Left lung (tissue), 10 donors: ENCODE measurements around the gene GPR15LG. TPM values are rescaled to one million over a fixed set of nuclear protein-coding genes. Genes with fewer than 3 reads are reported as not detected.
"Not testable (repeated sequence)": the region's sequence is repeated elsewhere in the genome, so short reads cannot be mapped to it uniquely, and the experiment has no call there.

Experiments
- ATAC-seq: fragments of 200-7000 bp; cut with Tn5 transposase; one replicate; pipeline ENCODE4 v1.9.1; 2020; ENCODE audit warnings: moderate library complexity
- DNase-seq, 4 donors: peaks; one replicate each; pipeline ENCODE4 v3.0.0-alpha.2; 2013 to 2020
- H3K27ac ChIP-seq, 2 donors: fragments of 200-600 bp; sonication (generic) in 1 of 2; one replicate each; pipeline versions ENCODE4 v1.5.0 to v1.8.0; 2020 to 2021
- H3K27me3 ChIP-seq, 2 donors: fragments of 200-600 bp; sonication (generic) in 1 of 2; one replicate each; pipeline versions ENCODE4 v1.5.0 to v1.8.0; 2020 to 2021
- H3K36me3 ChIP-seq, 2 donors: fragments of 200-600 bp; sonication (generic) in 1 of 2; one replicate each; pipeline versions ENCODE4 v1.5.0 to v1.8.0; 2020 to 2021
- H3K4me1 ChIP-seq, 2 donors: fragments of 200-600 bp; one replicate each; pipeline ENCODE4 v1.8.0; 2021
- H3K4me3 ChIP-seq, 2 donors: fragments of 200-600 bp; sonication (generic) in 1 of 2; one replicate each; pipeline versions ENCODE4 v1.5.0 to v1.8.0; 2020 to 2021; ENCODE audit warnings: mild to moderate bottlenecking in 1 of 2
- H3K9me3 ChIP-seq, 2 donors: fragments of 200-600 bp; sonication (generic) in 1 of 2; one replicate each; pipeline versions ENCODE4 v1.5.0 to v1.8.0; 2020 to 2021
- CTCF ChIP-seq, 2 donors: fragments of 200-600 bp; sonication (generic) in 1 of 2; IDR thresholded peaks; one replicate each; pipeline versions ENCODE4 v1.5.0 to v1.8.0; 2021; ENCODE audit warnings: antibody characterized with exemption in 2 of 2
- intact Hi-C, 2 donors: fragments of 100-400 bp; cut with DNase I; formaldehyde crosslinking; loops; one replicate each; pipeline versions ENCODE4 v1.11.2 to v1.14.2; 2022
- polyA plus RNA-seq, 6 donors: library from polyadenylated mRNA; unstranded; fragments of 120-200 nt; gene quantifications; one replicate each; pipeline ENCODE4 v1.2.1, GENCODE V29; 2013; ENCODE audit not compliant: insufficient read length in 6 of 6
- total RNA-seq, 2 donors: library from RNA; stranded (reverse); fragmentation: NEBNext Ultra II Directional; extraction: Animal tissue kit (Norgen Biotek cat#: 25700); gene quantifications; one replicate each; pipeline ENCODE4 v1.2.1, GENCODE V29; 2021
- donor health status: DM: no; HTN: yes; CAD: no.
- donor health status: DM: no; HTN: no; CAD: no.

Gene GPR15LG
- total and polyA plus RNA-seq, 8 donors, result not detected

- no peak overlapping the region for H3K4me3 ChIP-seq
- H3K27ac ChIP-seq, result no peak overlapping the region
- no peak for TF ChIP-seq CTCF (IDR thresholded peaks at IDR 0.05)
- intact Hi-C loops, result no loop called here
- no peak for ATAC-seq
- H3K36me3 ChIP-seq, result no peaks in the 10 kb centered on the region
- no peaks in the 10 kb centered on the region for H3K9me3 ChIP-seq
- DNase-seq, result no peak
- peaks cover 0 to 44% of the 10 kb centered on the region in 2 donors for H3K27me3 ChIP-seq
- H3K4me1 ChIP-seq, result peaks cover 0 to 21% of the 10 kb centered on the region in 2 donors
Observed at GRCh38 chr10:84160663-84161362, 12.8 kb upstream of the GPR15LG start.

GRCh38 chr10:84163996-84164395, 9.6 kb upstream of the GPR15LG start:
- H3K9me3 ChIP-seq, result peaks cover 0 to 8% of the 10 kb centered on the region in 2 donors
- H3K36me3 ChIP-seq, result no peaks in the 10 kb centered on the region
- no peak overlapping the region for H3K4me3 ChIP-seq
- intact Hi-C loops, result no loop called here
- H3K4me1 ChIP-seq, result peaks cover 0 to 4% of the 10 kb centered on the region in 2 donors
- TF ChIP-seq CTCF (IDR thresholded peaks at IDR 0.05), result no peak
- peaks cover 0 to 47% of the 10 kb centered on the region in 2 donors for H3K27me3 ChIP-seq
- DNase-seq (no peak), ATAC-seq (no peak)
- H3K27ac ChIP-seq, result no peak overlapping the region

- TF ChIP-seq CTCF (IDR thresholded peaks at IDR 0.05), result no peak
- no peak for DNase-seq
Observed at GRCh38 chr10:84164442-84164841, 9.2 kb upstream of the GPR15LG start.

DNA sequence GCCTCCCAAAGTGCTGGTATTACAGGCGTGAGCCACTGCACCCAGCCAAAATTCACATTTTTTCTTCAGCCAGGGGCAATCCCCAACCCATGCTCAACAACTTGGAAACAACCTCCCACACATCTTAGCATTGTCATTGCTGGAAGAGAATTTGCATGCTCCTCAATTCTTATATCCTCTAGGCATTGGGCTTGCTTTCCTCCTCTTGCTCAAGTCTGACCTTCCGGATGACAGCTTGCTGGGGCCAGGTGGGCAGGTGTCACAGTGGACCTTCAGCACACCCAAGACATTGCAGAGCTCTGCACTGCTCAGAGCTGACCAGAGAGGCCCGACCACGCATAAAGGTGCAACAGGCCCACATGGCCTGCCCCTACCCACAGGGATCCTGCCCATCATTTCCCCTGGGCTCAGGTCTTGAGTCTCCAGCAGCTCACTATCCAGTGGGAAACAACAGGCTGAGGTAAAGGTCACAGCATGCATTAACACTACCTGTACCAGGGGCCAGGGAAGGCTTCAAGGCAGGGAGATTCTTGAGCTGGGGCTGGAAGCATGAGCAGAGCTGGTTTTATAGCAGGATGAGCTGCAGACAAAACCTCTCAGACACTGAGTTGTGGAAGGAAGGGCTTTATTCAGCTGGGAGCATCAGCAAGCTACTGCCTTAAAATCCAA, 6.8 kb upstream of the GPR15LG start:
- ATAC-seq, result no peak
- Histone ChIP-seq H3K4me1 (no peaks in the 10 kb centered on the region), H3K27ac (no peak overlapping the region), H3K27me3 (peaks cover 0 to 37% of the 10 kb centered on the region in 2 donors), H3K36me3 (no peaks in the 10 kb centered on the region), H3K4me3 (no peak overlapping the region), H3K9me3 (peaks cover 0 to 8% of the 10 kb centered on the region in 2 donors)
- no peak for TF ChIP-seq CTCF (IDR thresholded peaks at IDR 0.05)
- intact Hi-C loops, result no loop called here
- no peak for DNase-seq

More at GRCh38 chr10:84164442-84164841, 9.2 kb upstream of the GPR15LG start:
- Histone ChIP-seq H3K4me1 (no peaks in the 10 kb centered on the region), H3K36me3 (no peaks in the 10 kb centered on the region), H3K27ac (no peak overlapping the region), H3K4me3 (no peak overlapping the region), H3K9me3 (peaks cover 0 to 8% of the 10 kb centered on the region in 2 donors), H3K27me3 (peaks cover 0 to 47% of the 10 kb centered on the region in 2 donors)
- ATAC-seq, result no peak
- intact Hi-C loops, result no loop called here

DNA sequence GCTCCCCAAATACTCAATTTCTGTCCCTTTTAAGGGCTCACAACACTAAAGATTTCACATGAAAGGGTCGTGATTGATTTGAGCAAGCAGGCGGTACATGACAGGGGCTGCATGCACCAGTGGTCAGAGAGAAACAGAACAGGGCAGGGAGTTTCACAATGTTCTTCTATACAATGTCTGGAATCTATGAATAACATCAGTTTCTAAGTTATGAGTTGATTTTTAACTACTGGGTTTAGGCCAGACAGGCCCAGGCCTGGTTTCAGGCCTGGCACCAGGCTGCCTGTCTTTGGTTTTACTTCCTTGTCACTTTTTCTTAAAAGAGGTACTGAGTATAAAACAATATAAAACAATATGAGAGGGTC, 6.3 kb upstream of the GPR15LG start:
- intact Hi-C loops, H3K36me3 ChIP-seq, H3K4me3 ChIP-seq, H3K27ac ChIP-seq, H3K4me1 ChIP-seq, ATAC-seq, DNase-seq, H3K9me3 ChIP-seq: not testable (repeated sequence)
- H3K27me3 ChIP-seq, result peaks cover 0 to 32% of the 10 kb centered on the region in 2 donors

GRCh38 chr10:84168382-84168781, 5.2 kb upstream of the GPR15LG start:
- ATAC-seq, intact Hi-C loops, H3K9me3 ChIP-seq, H3K4me1 ChIP-seq, H3K4me3 ChIP-seq, H3K36me3 ChIP-seq, H3K27ac ChIP-seq, DNase-seq: not testable (repeated sequence)
- peaks cover 0 to 21% of the 10 kb centered on the region in 2 donors for H3K27me3 ChIP-seq

DNA sequence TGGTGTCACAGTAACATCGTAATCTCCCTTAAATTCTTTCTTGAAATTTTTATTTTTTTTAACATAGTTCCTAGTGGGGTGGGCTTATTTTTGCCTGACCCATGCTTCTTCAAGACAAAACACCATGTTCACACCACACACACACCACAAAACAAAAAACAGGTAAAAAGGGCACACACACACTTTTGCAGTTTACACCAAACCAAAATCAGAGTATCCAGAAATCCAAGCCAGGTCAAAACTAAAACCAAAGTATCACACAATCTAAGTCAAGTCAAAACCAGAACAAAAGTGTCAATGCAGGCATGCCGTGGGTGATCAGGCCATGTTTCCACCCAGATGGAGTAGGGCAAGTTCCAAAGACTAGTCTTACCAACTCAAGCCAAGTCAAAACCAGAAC, 2.4 kb upstream of the GPR15LG start:
- intact Hi-C loops, H3K27ac ChIP-seq, DNase-seq, H3K9me3 ChIP-seq, H3K4me1 ChIP-seq, ATAC-seq, H3K27me3 ChIP-seq, H3K36me3 ChIP-seq, H3K4me3 ChIP-seq: not testable (repeated sequence)

- ATAC-seq, H3K9me3 ChIP-seq, H3K36me3 ChIP-seq, intact Hi-C loops, DNase-seq, H3K27ac ChIP-seq, H3K4me3 ChIP-seq, H3K4me1 ChIP-seq, H3K27me3 ChIP-seq: not testable (repeated sequence)
Observed at GRCh38 chr10:84171700-84172466, 1.7 kb upstream of the GPR15LG start.
